ENCODE measurements around the gene TOP2B.

The TOP2B gene

GRCh38 chr3:25584011-25584789 lies 80.5 kb downstream of the TOP2B start:
- no peak for DNase-seq (ENCODE audit: low read depth in 4 of 4, low spot score in 1 of 4)

- no peak for DNase-seq (ENCODE audit: low read depth in 4 of 4, low spot score in 1 of 4)
These were observed 81.4 kb downstream of the TOP2B start for GRCh38 chr3:25583343-25583742.

- no peak for DNase-seq (ENCODE audit: low read depth in 4 of 4, low spot score in 1 of 4)
These were observed 82.5 kb downstream of the TOP2B start for GRCh38 chr3:25582242-25582641.

GRCh38 chr3:25581823-25582222 lies 82.9 kb downstream of the TOP2B start:
- DNase-seq (ENCODE audit: low read depth in 4 of 4, low spot score in 1 of 4), result no peak

- no peak for DNase-seq (ENCODE audit: low read depth in 4 of 4, low spot score in 1 of 4)
These were observed 83.4 kb downstream of the TOP2B start for GRCh38 chr3:25581335-25581734.

- DNase-seq (ENCODE audit: low read depth in 4 of 4, low spot score in 1 of 4), result no peak
These were observed 84.2 kb downstream of the TOP2B start for GRCh38 chr3:25580534-25580933.

- no peak for DNase-seq (ENCODE audit: low read depth in 4 of 4, low spot score in 1 of 4)
These were observed 86.6 kb downstream of the TOP2B start for GRCh38 chr3:25578059-25578458.

GRCh38 chr3:25576831-25577454 lies 87.8 kb downstream of the TOP2B start:
- DNase-seq (ENCODE audit: low read depth in 4 of 4, low spot score in 1 of 4), result no peak

GRCh38 chr3:25576146-25576545 lies 88.6 kb downstream of the TOP2B start:
- DNase-seq (ENCODE audit: low read depth in 4 of 4, low spot score in 1 of 4), result no peak

GRCh38 chr3:25575001-25575400 lies 89.7 kb downstream of the TOP2B start:
- DNase-seq (ENCODE audit: low read depth in 4 of 4, low spot score in 1 of 4), result no peak

GRCh38 chr3:25574172-25574765 lies 90.4 kb downstream of the TOP2B start:
- no peak for DNase-seq (ENCODE audit: low read depth in 4 of 4, low spot score in 1 of 4)

GRCh38 chr3:25573386-25574171 lies 91.1 kb downstream of the TOP2B start:
- DNase-seq (ENCODE audit: low read depth in 4 of 4, low spot score in 1 of 4), result no peak

GRCh38 chr3:25572919-25573385 lies 91.8 kb downstream of the TOP2B start:
- no peak for DNase-seq (ENCODE audit: low read depth in 4 of 4, low spot score in 1 of 4)

GRCh38 chr3:25572336-25572735 lies 92.4 kb downstream of the TOP2B start:
- no peak for DNase-seq (ENCODE audit: low read depth in 4 of 4, low spot score in 1 of 4)

- DNase-seq (ENCODE audit: low read depth in 4 of 4, low spot score in 1 of 4), result no peak
These were observed 93.4 kb downstream of the TOP2B start for GRCh38 chr3:25571285-25571684.

GRCh38 chr3:25568525-25569078 lies 96.1 kb downstream of the TOP2B start:
- no peak for DNase-seq (ENCODE audit: low read depth in 4 of 4, low spot score in 1 of 4)

- DNase-seq (ENCODE audit: low read depth in 4 of 4, low spot score in 1 of 4), result no peak
These were observed 96.7 kb downstream of the TOP2B start for GRCh38 chr3:25567806-25568524.

GRCh38 chr3:25567388-25567787 lies 97.3 kb downstream of the TOP2B start:
- no peak for DNase-seq (ENCODE audit: low read depth in 4 of 4, low spot score in 1 of 4)

GRCh38 chr3:25566358-25566920 lies 98.3 kb downstream of the TOP2B start:
- DNase-seq (ENCODE audit: low read depth in 4 of 4, low spot score in 1 of 4), result no peak

GRCh38 chr3:25565807-25566206 lies 98.9 kb downstream of the TOP2B start:
- no peak for DNase-seq (ENCODE audit: low read depth in 4 of 4, low spot score in 1 of 4)
